SU-DHL-6 (cell line): ENCODE results near the gene LRIG1.

Experiments used
- H2AFZ ChIP-seq: fragments of 200-600 bp; sonication (generic); 2 replicates; pipeline ENCODE4 v1.6.1; 2014; ENCODE audit warnings: low read depth, mild to moderate bottlenecking, moderate library complexity, mixed read lengths, antibody characterized with exemption, low read length; ENCODE audit not compliant: severe bottlenecking
- H3F3A ChIP-seq: fragments of 200-600 bp; shearing (Covaris generic); 2 replicates; pipeline ENCODE4 v1.6.0; 2016; ENCODE audit warnings: antibody characterized with exemption, mild to moderate bottlenecking; ENCODE audit not compliant: insufficient read depth
- H3K27ac ChIP-seq: fragments of 200-600 bp; sonication (generic); 2 replicates; pipeline ENCODE4 v1.5.1; 2016; ENCODE audit warnings: low read depth, mild to moderate bottlenecking, low read length, moderate library complexity, mixed read lengths
- H3K27me3 ChIP-seq: fragments of 200-600 bp; sonication (generic), shearing (Covaris generic); 2 replicates; pipeline ENCODE4 v1.6.0; 2014; ENCODE audit warnings: mild to moderate bottlenecking, low read length
- H3K36me3 ChIP-seq: fragments of 200-600 bp; sonication (generic); 2 replicates; pipeline ENCODE4 v1.6.1; 2014; ENCODE audit warnings: mild to moderate bottlenecking, low read length, mixed read lengths
- H3K4me2 ChIP-seq: fragments of 300-600, 200-600 bp; shearing (Covaris generic), sonication (generic); 2 replicates; pipeline ENCODE4 v1.6.0; 2014; ENCODE audit warnings: low read length, low read depth, mild to moderate bottlenecking; ENCODE audit not compliant: poor library complexity, severe bottlenecking
- H3K4me3 ChIP-seq: fragments of 200-600 bp; sonication (generic); 2 replicates; pipeline ENCODE4 v1.5.1; 2014; ENCODE audit warnings: antibody characterized with exemption, low read length, mild to moderate bottlenecking, mixed read lengths; ENCODE audit not compliant: insufficient read depth, poor library complexity, severe bottlenecking
- H3K79me2 ChIP-seq: fragments of 200-600 bp; sonication (generic); 2 replicates; pipeline ENCODE4 v1.6.1; 2014; ENCODE audit warnings: mild to moderate bottlenecking, low read length, moderate library complexity; ENCODE audit not compliant: insufficient read depth
- H3K9ac ChIP-seq: fragments of 200-600 bp; sonication (generic); 2 replicates; pipeline ENCODE4 v1.7.0; 2014; ENCODE audit warnings: mild to moderate bottlenecking, low read length
- H3K9me2 ChIP-seq: fragments of 200-600 bp; sonication (generic); replicated peaks from 2 replicates; pipeline ENCODE4 v1.6.1; 2014; ENCODE audit warnings: low read length; ENCODE audit not compliant: insufficient read depth
- H3K9me3 ChIP-seq: fragments of 200-600 bp; sonication (generic); 2 replicates; pipeline ENCODE4 v1.6.1; 2014; ENCODE audit warnings: low read length, mixed read lengths; ENCODE audit not compliant: insufficient read depth
- H4K20me1 ChIP-seq: fragments of 200-600 bp; sonication (generic); 2 replicates; pipeline ENCODE4 v1.6.1; 2014; ENCODE audit warnings: low read depth, mild to moderate bottlenecking, antibody characterized with exemption, low read length, moderate library complexity, mixed read lengths
- CTCF ChIP-seq: fragments of 200-600 bp; sonication (generic); IDR thresholded peaks from one replicate; pipeline ENCODE4 v1.5.1; 2017; ENCODE audit warnings: antibody characterized with exemption, mild to moderate bottlenecking, low read length, moderate library complexity; ENCODE audit not compliant: insufficient read depth, poor library complexity, severe bottlenecking
- EZH2phosphoT487 ChIP-seq: fragments of 200-600 bp; sonication (generic), shearing (Covaris generic); conservative IDR thresholded peaks from 2 replicates; pipeline ENCODE4 v1.6.1; 2018; ENCODE audit warnings: mild to moderate bottlenecking, antibody characterized with exemption, low read length, moderate library complexity, mixed read lengths

Gene LRIG1

GRCh38 chr3:66396161-66396760 lies 104.6 kb downstream of the LRIG1 start:
- Histone ChIP-seq H3F3A (no peaks in the 10 kb centered on the region), H3K4me2 (no peak overlapping the region), H3K9ac (no peak overlapping the region), H3K79me2 (no peaks in the 10 kb centered on the region), H3K36me3 (no peaks in the 10 kb centered on the region), H3K9me2 (no peaks in the 10 kb centered on the region), H3K9me3 (no peaks in the 10 kb centered on the region), H4K20me1 (no peaks in the 10 kb centered on the region), H3K4me3 (no peak overlapping the region), H2AFZ (no peak overlapping the region), H3K27me3 (no peaks in the 10 kb centered on the region), H3K27ac (no peak overlapping the region)
- no peak for TF ChIP-seq EZH2phosphoT487
- TF ChIP-seq CTCF = no peak

- Histone ChIP-seq H4K20me1 (no peaks in the 10 kb centered on the region), H3K9me3 (no peaks in the 10 kb centered on the region), H3K9me2 (no peaks in the 10 kb centered on the region), H3K36me3 (no peaks in the 10 kb centered on the region), H3K4me3 (no peak overlapping the region), H3K27me3 (no peaks in the 10 kb centered on the region), H2AFZ (no peak overlapping the region), H3K79me2 (no peaks in the 10 kb centered on the region), H3K27ac (no peak overlapping the region), H3F3A (no peaks in the 10 kb centered on the region), H3K9ac (no peak overlapping the region), H3K4me2 (no peak overlapping the region)
- no peak for TF ChIP-seq EZH2phosphoT487
- no peak for TF ChIP-seq CTCF
Measured at GRCh38 chr3:66395635-66396034, 105.2 kb downstream of the LRIG1 start.

DNA sequence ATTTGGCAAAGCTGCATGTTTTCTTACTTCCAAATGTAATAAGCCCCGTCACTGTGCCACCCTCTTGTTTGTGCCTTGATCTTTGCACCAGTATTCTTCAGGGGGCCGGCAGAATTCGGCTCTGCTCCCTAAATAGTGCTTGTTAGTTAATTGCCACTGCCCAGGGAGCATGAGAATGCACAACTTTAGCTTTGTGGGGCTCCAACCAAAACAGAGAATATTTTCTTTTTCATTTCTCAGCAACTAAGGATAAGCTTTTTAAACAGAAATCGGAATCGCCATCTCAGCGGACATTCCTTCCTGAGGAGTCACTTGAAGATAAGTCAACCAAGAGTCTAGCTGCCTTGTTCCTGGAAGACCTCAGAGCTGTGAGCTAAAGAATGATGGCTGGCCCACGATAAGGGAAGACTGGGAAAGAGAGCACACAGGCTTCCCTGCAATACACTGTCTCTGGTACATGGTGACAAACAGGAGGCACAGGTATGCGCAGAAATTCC lies 106.0 kb downstream of the LRIG1 start:
- TF ChIP-seq EZH2phosphoT487 (no peak), CTCF (no peak)
- no peak overlapping the region for H3K27ac ChIP-seq
- H4K20me1 ChIP-seq = no peaks in the 10 kb centered on the region
- H3K79me2 ChIP-seq = no peaks in the 10 kb centered on the region
- no peaks in the 10 kb centered on the region for H3K9me3 ChIP-seq
- H2AFZ ChIP-seq = no peak overlapping the region
- H3K27me3 ChIP-seq = no peaks in the 10 kb centered on the region
- no peaks in the 10 kb centered on the region for H3F3A ChIP-seq
- H3K4me2 ChIP-seq = no peak overlapping the region
- H3K36me3 ChIP-seq = no peaks in the 10 kb centered on the region
- H3K9me2 ChIP-seq = no peaks in the 10 kb centered on the region
- no peak overlapping the region for H3K9ac ChIP-seq
- H3K4me3 ChIP-seq = no peak overlapping the region
